ENCODE measurements around the gene LSM10.

Gene LSM10

GRCh38 chr1:36372617-36373016 is 25.1 kb downstream of the LSM10 start:
- H3K9ac ChIP-seq (ENCODE audit: low read depth in 1 of 2, low read length in 2 of 2) = peak overlapping the region in 1 of 2 donors; percentile 41
- peaks cover 32 to 48% of the 10 kb centered on the region in 2 donors for H3K4me1 ChIP-seq (ENCODE audit: control insufficient read depth in 1 of 2, insufficient read depth in 2 of 2, low read length in 2 of 2)

GRCh38 chr1:36369061-36369861 is 28.4 kb downstream of the LSM10 start:
- peaks cover 21 to 34% of the 10 kb centered on the region in 2 donors for H3K4me1 ChIP-seq (ENCODE audit: control insufficient read depth in 1 of 2, insufficient read depth in 2 of 2, low read length in 2 of 2)
- H3K27ac ChIP-seq (ENCODE audit: low read depth, low read length) = no peak overlapping the region
- H3K9ac ChIP-seq (ENCODE audit: low read depth in 1 of 2, low read length in 2 of 2) = no peak overlapping the region

More at GRCh38 chr1:36372617-36373016, 25.1 kb downstream of the LSM10 start:
- no peak overlapping the region for H3K4me3 ChIP-seq (ENCODE audit: low read depth in 1 of 2, low read length in 2 of 2)
- H3K36me3 ChIP-seq (ENCODE audit: control insufficient read depth in 1 of 2, insufficient read depth in 2 of 2, low read length in 2 of 2) = peaks cover 4 to 10% of the 10 kb centered on the region in 2 donors
- H3K27me3 ChIP-seq (ENCODE audit: control insufficient read depth in 1 of 2, insufficient read depth in 2 of 2, low read length in 2 of 2) = no peaks in the 10 kb centered on the region
- no peak overlapping the region for H3K27ac ChIP-seq (ENCODE audit: low read depth, low read length)
- H3K9me3 ChIP-seq (ENCODE audit: control insufficient read depth in 1 of 2, low read length in 2 of 2) = no peaks in the 10 kb centered on the region

GRCh38 chr1:36367798-36368197 is 29.9 kb downstream of the LSM10 start:
- Histone ChIP-seq H3K4me1 (ENCODE audit: control insufficient read depth in 1 of 2, insufficient read depth in 2 of 2, low read length in 2 of 2) (peaks cover 6 to 19% of the 10 kb centered on the region in 2 donors), H3K9me3 (ENCODE audit: control insufficient read depth in 1 of 2, low read length in 2 of 2) (no peaks in the 10 kb centered on the region), H3K9ac (ENCODE audit: low read depth in 1 of 2, low read length in 2 of 2) (no peak overlapping the region), H3K36me3 (ENCODE audit: control insufficient read depth in 1 of 2, insufficient read depth in 2 of 2, low read length in 2 of 2) (peaks cover 0 to 22% of the 10 kb centered on the region in 2 donors), H3K27me3 (ENCODE audit: control insufficient read depth in 1 of 2, insufficient read depth in 2 of 2, low read length in 2 of 2) (no peaks in the 10 kb centered on the region), H3K4me3 (ENCODE audit: low read depth in 1 of 2, low read length in 2 of 2) (no peak overlapping the region), H3K27ac (ENCODE audit: low read depth, low read length) (no peak overlapping the region)

More at GRCh38 chr1:36369061-36369861, 28.4 kb downstream of the LSM10 start:
- Histone ChIP-seq H3K36me3 (ENCODE audit: control insufficient read depth in 1 of 2, insufficient read depth in 2 of 2, low read length in 2 of 2) (peaks cover 0 to 17% of the 10 kb centered on the region in 2 donors), H3K9me3 (ENCODE audit: control insufficient read depth in 1 of 2, low read length in 2 of 2) (no peaks in the 10 kb centered on the region), H3K4me3 (ENCODE audit: low read depth in 1 of 2, low read length in 2 of 2) (no peak overlapping the region), H3K27me3 (ENCODE audit: control insufficient read depth in 1 of 2, insufficient read depth in 2 of 2, low read length in 2 of 2) (no peaks in the 10 kb centered on the region)

- Histone ChIP-seq H3K9ac (ENCODE audit: low read depth in 1 of 2, low read length in 2 of 2) (no peak overlapping the region), H3K36me3 (ENCODE audit: control insufficient read depth in 1 of 2, insufficient read depth in 2 of 2, low read length in 2 of 2) (peaks cover 0 to 29% of the 10 kb centered on the region in 2 donors), H3K27me3 (ENCODE audit: control insufficient read depth in 1 of 2, insufficient read depth in 2 of 2, low read length in 2 of 2) (no peaks in the 10 kb centered on the region), H3K4me3 (ENCODE audit: low read depth in 1 of 2, low read length in 2 of 2) (no peak overlapping the region), H3K27ac (ENCODE audit: low read depth, low read length) (no peak overlapping the region), H3K9me3 (ENCODE audit: control insufficient read depth in 1 of 2, low read length in 2 of 2) (no peaks in the 10 kb centered on the region), H3K4me1 (ENCODE audit: control insufficient read depth in 1 of 2, insufficient read depth in 2 of 2, low read length in 2 of 2) (peaks cover 5 to 17% of the 10 kb centered on the region in 2 donors)
Measured at GRCh38 chr1:36367066-36367465, 30.6 kb downstream of the LSM10 start.

GRCh38 chr1:36366091-36366661 is 31.5 kb downstream of the LSM10 start:
- Histone ChIP-seq H3K9ac (ENCODE audit: low read depth in 1 of 2, low read length in 2 of 2) (no peak overlapping the region), H3K4me3 (ENCODE audit: low read depth in 1 of 2, low read length in 2 of 2) (peak overlapping the region in 1 of 2 donors; percentile 24), H3K27ac (ENCODE audit: low read depth, low read length) (no peak overlapping the region), H3K9me3 (ENCODE audit: control insufficient read depth in 1 of 2, low read length in 2 of 2) (no peaks in the 10 kb centered on the region), H3K27me3 (ENCODE audit: control insufficient read depth in 1 of 2, insufficient read depth in 2 of 2, low read length in 2 of 2) (no peaks in the 10 kb centered on the region), H3K4me1 (ENCODE audit: control insufficient read depth in 1 of 2, insufficient read depth in 2 of 2, low read length in 2 of 2) (peaks cover 5 to 17% of the 10 kb centered on the region in 2 donors), H3K36me3 (ENCODE audit: control insufficient read depth in 1 of 2, insufficient read depth in 2 of 2, low read length in 2 of 2) (peaks cover under 1 to 36% of the 10 kb centered on the region in 2 donors)

GRCh38 chr1:36365381-36365780 is 32.3 kb downstream of the LSM10 start:
- no peak overlapping the region for H3K4me3 ChIP-seq (ENCODE audit: low read depth in 1 of 2, low read length in 2 of 2)
- no peaks in the 10 kb centered on the region for H3K27me3 ChIP-seq (ENCODE audit: control insufficient read depth in 1 of 2, insufficient read depth in 2 of 2, low read length in 2 of 2)
- H3K27ac ChIP-seq (ENCODE audit: low read depth, low read length) = no peak overlapping the region
- H3K36me3 ChIP-seq (ENCODE audit: control insufficient read depth in 1 of 2, insufficient read depth in 2 of 2, low read length in 2 of 2) = peaks cover 6 to 43% of the 10 kb centered on the region in 2 donors
- peaks cover 5 to 17% of the 10 kb centered on the region in 2 donors for H3K4me1 ChIP-seq (ENCODE audit: control insufficient read depth in 1 of 2, insufficient read depth in 2 of 2, low read length in 2 of 2)
- H3K9ac ChIP-seq (ENCODE audit: low read depth in 1 of 2, low read length in 2 of 2) = no peak overlapping the region
- no peaks in the 10 kb centered on the region for H3K9me3 ChIP-seq (ENCODE audit: control insufficient read depth in 1 of 2, low read length in 2 of 2)

GRCh38 chr1:36359911-36360550 is 37.7 kb downstream of the LSM10 start:
- Histone ChIP-seq H3K9ac (ENCODE audit: low read depth in 1 of 2, low read length in 2 of 2) (no peak overlapping the region), H3K27me3 (ENCODE audit: control insufficient read depth in 1 of 2, insufficient read depth in 2 of 2, low read length in 2 of 2) (no peaks in the 10 kb centered on the region), H3K4me3 (ENCODE audit: low read depth in 1 of 2, low read length in 2 of 2) (no peak overlapping the region), H3K9me3 (ENCODE audit: control insufficient read depth in 1 of 2, low read length in 2 of 2) (no peaks in the 10 kb centered on the region), H3K4me1 (ENCODE audit: control insufficient read depth in 1 of 2, insufficient read depth in 2 of 2, low read length in 2 of 2) (no peaks in the 10 kb centered on the region), H3K27ac (ENCODE audit: low read depth, low read length) (peak overlapping the region; percentile 13), H3K36me3 (ENCODE audit: control insufficient read depth in 1 of 2, insufficient read depth in 2 of 2, low read length in 2 of 2) (peaks cover 26 to 62% of the 10 kb centered on the region in 2 donors)

GRCh38 chr1:36359383-36359782 is 38.3 kb downstream of the LSM10 start:
- Histone ChIP-seq H3K27me3 (ENCODE audit: control insufficient read depth in 1 of 2, insufficient read depth in 2 of 2, low read length in 2 of 2) (no peaks in the 10 kb centered on the region), H3K4me3 (ENCODE audit: low read depth in 1 of 2, low read length in 2 of 2) (no peak overlapping the region), H3K36me3 (ENCODE audit: control insufficient read depth in 1 of 2, insufficient read depth in 2 of 2, low read length in 2 of 2) (peaks cover 29 to 68% of the 10 kb centered on the region in 2 donors), H3K4me1 (ENCODE audit: control insufficient read depth in 1 of 2, insufficient read depth in 2 of 2, low read length in 2 of 2) (no peaks in the 10 kb centered on the region), H3K27ac (ENCODE audit: low read depth, low read length) (no peak overlapping the region), H3K9me3 (ENCODE audit: control insufficient read depth in 1 of 2, low read length in 2 of 2) (no peaks in the 10 kb centered on the region), H3K9ac (ENCODE audit: low read depth in 1 of 2, low read length in 2 of 2) (no peak overlapping the region)

GRCh38 chr1:36358514-36359084 is 39.1 kb downstream of the LSM10 start:
- Histone ChIP-seq H3K27ac (ENCODE audit: low read depth, low read length) (no peak overlapping the region), H3K36me3 (ENCODE audit: control insufficient read depth in 1 of 2, insufficient read depth in 2 of 2, low read length in 2 of 2) (peaks cover 34 to 74% of the 10 kb centered on the region in 2 donors)

GRCh38 chr1:36355811-36356210 is 41.9 kb downstream of the LSM10 start:
- Histone ChIP-seq H3K4me3 (ENCODE audit: low read depth in 1 of 2, low read length in 2 of 2) (no peak overlapping the region), H3K27ac (ENCODE audit: low read depth, low read length) (no peak overlapping the region), H3K4me1 (ENCODE audit: control insufficient read depth in 1 of 2, insufficient read depth in 2 of 2, low read length in 2 of 2) (peaks cover 5 to 19% of the 10 kb centered on the region in 2 donors), H3K9me3 (ENCODE audit: control insufficient read depth in 1 of 2, low read length in 2 of 2) (no peaks in the 10 kb centered on the region), H3K9ac (ENCODE audit: low read depth in 1 of 2, low read length in 2 of 2) (no peak overlapping the region), H3K27me3 (ENCODE audit: control insufficient read depth in 1 of 2, insufficient read depth in 2 of 2, low read length in 2 of 2) (no peaks in the 10 kb centered on the region), H3K36me3 (ENCODE audit: control insufficient read depth in 1 of 2, insufficient read depth in 2 of 2, low read length in 2 of 2) (peaks cover 35 to 72% of the 10 kb centered on the region in 2 donors)

More at GRCh38 chr1:36358514-36359084, 39.1 kb downstream of the LSM10 start:
- Histone ChIP-seq H3K9ac (ENCODE audit: low read depth in 1 of 2, low read length in 2 of 2) (no peak overlapping the region), H3K27me3 (ENCODE audit: control insufficient read depth in 1 of 2, insufficient read depth in 2 of 2, low read length in 2 of 2) (no peaks in the 10 kb centered on the region), H3K9me3 (ENCODE audit: control insufficient read depth in 1 of 2, low read length in 2 of 2) (no peaks in the 10 kb centered on the region), H3K4me3 (ENCODE audit: low read depth in 1 of 2, low read length in 2 of 2) (no peak overlapping the region), H3K4me1 (ENCODE audit: control insufficient read depth in 1 of 2, insufficient read depth in 2 of 2, low read length in 2 of 2) (no peaks in the 10 kb centered on the region)
